NT2/D1 (cell line): ENCODE measurements around the gene ITM2B.

ENCODE experiments used
- SUZ12 ChIP-seq: IDR thresholded peaks from 2 replicates; pipeline ENCODE4 v1.6.1; 2011; ENCODE audit not compliant: insufficient read length, insufficient read depth; ENCODE audit errors: extremely low read depth
- YY1 ChIP-seq: IDR thresholded peaks from 2 replicates; pipeline ENCODE4 v1.6.1; 2011; ENCODE audit not compliant: insufficient read length, insufficient read depth
- ZNF274 ChIP-seq: IDR thresholded peaks from 2 replicates; pipeline ENCODE4 v1.6.1; 2011; ENCODE audit warnings: mild to moderate bottlenecking, low read depth, low read length

DNA sequence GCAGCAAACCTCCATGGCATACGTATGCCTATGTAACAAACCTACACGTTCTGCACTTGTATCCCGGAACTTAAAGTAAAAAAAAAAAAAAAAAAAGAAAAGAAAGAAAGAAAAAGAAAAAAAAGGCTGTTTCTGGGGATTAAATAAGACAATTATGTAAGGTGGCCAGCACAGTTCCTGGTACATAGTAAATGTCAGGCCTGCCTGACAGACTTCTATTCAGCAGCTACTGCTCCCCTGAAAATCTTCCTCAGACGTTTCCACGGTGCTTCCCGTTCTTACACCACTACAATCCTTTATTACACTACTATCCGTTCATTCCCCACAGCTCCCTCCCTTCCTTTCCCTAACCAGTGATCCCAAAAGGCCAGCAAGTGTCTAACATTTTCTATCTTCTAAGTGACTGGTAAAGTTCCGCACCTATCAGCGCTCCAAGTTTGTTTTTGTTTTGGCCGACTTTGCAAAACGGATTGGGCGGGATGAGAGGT lies 69.9 kb downstream of the ITM2B start:
- TF ChIP-seq YY1 (no peak), SUZ12 (no peak), ZNF274 (no peak)
